Activated CD4-positive, alpha-beta T cell treated with anti-CD3 and anti-CD28 coated beads for 36 hours (primary cell): Measurements from ENCODE around the gene SLC6A6. TPM values are rescaled to one million over a fixed set of nuclear protein-coding genes. Genes with fewer than 3 reads are reported as not detected.
"Not testable (repeated sequence)": the region's sequence is repeated elsewhere in the genome, so short reads cannot be mapped to it uniquely, and the experiment has no call there.

Experiments used
- ATAC-seq: fragments of 200-7000 bp; cut with Tn5 transposase; one replicate; pipeline ENCODE4 v1.10.0; 2021; ENCODE audit warnings: mild to moderate bottlenecking, moderate library complexity
- CTCF ChIA-PET: fragments of 350-600 bp; sonication (Branson Sonifier 250); formaldehyde crosslinking; loops from one replicate; lab custom pipeline; 2021; ENCODE audit warnings: antibody characterized with exemption; lab: Charles Lee
- POLR2A ChIA-PET: fragments of 350-600 bp; sonication (Branson Sonifier 250); formaldehyde crosslinking; loops from one replicate; lab custom pipeline; 2021; ENCODE audit warnings: antibody characterized with exemption, inconsistent platforms; lab: Charles Lee
- DNase-seq: peaks from one replicate; pipeline ENCODE4 v3.0.0-alpha.2; 2020
- H3K27ac Mint-ChIP-seq: one replicate; pipeline ENCODE4 v1.8.0; 2021; ENCODE audit warnings: mixed read lengths
- H3K27me3 Mint-ChIP-seq: one replicate; pipeline ENCODE4 v1.8.0; 2021; ENCODE audit warnings: mixed read lengths
- H3K36me3 Mint-ChIP-seq: one replicate; pipeline ENCODE4 v1.8.0; 2021; ENCODE audit warnings: low read depth, mixed read lengths
- H3K4me1 Mint-ChIP-seq: one replicate; pipeline ENCODE4 v1.8.0; 2021; ENCODE audit warnings: mixed read lengths
- H3K4me3 Mint-ChIP-seq: one replicate; pipeline ENCODE4 v1.8.0; 2021; ENCODE audit warnings: mild to moderate bottlenecking, moderate library complexity, mixed read lengths
- H3K9me3 Mint-ChIP-seq: one replicate; pipeline ENCODE4 v1.8.0; 2021; ENCODE audit warnings: low read depth, mixed read lengths
- intact Hi-C, 2 experiments: fragments of 100-400 bp; cut with DNase I in 1 of 2; cut with micrococcal nuclease in 1 of 2; formaldehyde crosslinking; loops; one replicate each; pipeline versions ENCODE4 v1.14.2 to v1.15.1; 2022 to 2024; cut with DNase I, micrococcal nuclease
- total RNA-seq, 2 experiments: library from RNA; stranded (reverse); gene quantifications; one replicate each; pipeline ENCODE4 v1.2.3, GENCODE V29; 2021

The SLC6A6 gene
- total RNA-seq, 2 experiments from 2014 or later: 51.7 to 54.2 TPM

DNA sequence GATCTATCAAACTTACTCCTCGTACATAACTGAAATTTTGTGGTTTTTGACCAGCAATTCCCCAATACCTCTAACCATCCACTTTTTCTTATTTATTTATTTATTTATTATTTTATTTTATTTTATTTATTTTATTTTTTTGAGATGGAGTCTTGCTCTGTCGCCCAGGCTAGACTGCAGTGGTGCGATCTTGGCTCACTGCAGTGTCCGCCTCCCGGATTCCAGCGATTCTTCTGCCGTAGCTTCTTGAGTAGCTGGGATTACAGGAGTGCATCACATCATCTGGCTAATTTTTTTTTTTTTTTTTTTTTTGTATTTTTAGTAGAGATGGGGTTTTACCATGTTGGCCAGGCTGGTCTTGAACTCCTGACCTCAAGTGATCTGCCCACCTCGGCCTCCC, 35.3 kb downstream of the SLC6A6 start:
- DNase-seq, H3K27me3 Mint-ChIP-seq, POLR2A ChIA-PET, H3K9me3 Mint-ChIP-seq, H3K27ac Mint-ChIP-seq, ATAC-seq, H3K4me3 Mint-ChIP-seq: not testable (repeated sequence)
- H3K4me1 Mint-ChIP-seq: peaks cover 46% of the 10 kb centered on the region
- intact Hi-C loops: loop anchor here in 1 of 2 experiments (10.0 kb wide), 1 partner anchor 1423 kb away; no protein-coding TSS in a partner anchor
- H3K36me3 Mint-ChIP-seq: peaks cover 12% of the 10 kb centered on the region
- CTCF ChIA-PET: interaction anchor here (0.6 to 0.9 kb wide), 2 partner anchors 19 to 21 kb away, joined by 3 read pairs; no protein-coding TSS in a partner anchor

DNA sequence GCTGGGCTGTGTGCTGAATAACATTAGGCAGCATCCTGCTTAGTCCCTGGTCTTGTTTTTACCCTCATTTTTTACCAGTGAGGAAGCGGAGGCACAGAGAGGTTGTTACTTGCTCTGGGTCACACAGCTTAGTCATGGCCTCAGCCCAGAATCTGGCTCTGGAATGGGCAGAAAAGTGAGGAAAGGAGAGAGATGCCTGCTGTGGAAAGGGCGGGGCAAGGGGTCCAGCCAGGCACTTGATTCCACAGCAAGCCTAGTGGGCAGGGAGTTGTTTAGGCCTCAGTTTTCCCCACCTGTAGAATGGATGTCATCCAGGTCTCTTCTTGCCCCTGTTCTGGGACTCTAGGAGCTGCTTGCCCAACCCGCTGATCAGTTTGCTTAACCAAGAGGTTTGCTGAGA, 35.9 kb downstream of the SLC6A6 start:
- H3K27me3 Mint-ChIP-seq: no peaks in the 10 kb centered on the region
- H3K4me3 Mint-ChIP-seq: no peak overlapping the region
- peaks cover 12% of the 10 kb centered on the region for H3K36me3 Mint-ChIP-seq
- ATAC-seq: no peak
- ChIA-PET POLR2A (no interaction called here), CTCF (interaction anchor here (0.6 to 0.7 kb wide), 3 partner anchors 12 to 29 kb away, joined by 3 read pairs; no protein-coding TSS in a partner anchor)
- intact Hi-C loops: loop anchor here in 1 of 2 experiments (10.0 kb wide), 1 partner anchor 1423 kb away; no protein-coding TSS in a partner anchor
- H3K27ac Mint-ChIP-seq: no peak overlapping the region
- no peaks in the 10 kb centered on the region for H3K9me3 Mint-ChIP-seq
- DNase-seq: no peak
- peaks cover 41% of the 10 kb centered on the region for H3K4me1 Mint-ChIP-seq

DNA sequence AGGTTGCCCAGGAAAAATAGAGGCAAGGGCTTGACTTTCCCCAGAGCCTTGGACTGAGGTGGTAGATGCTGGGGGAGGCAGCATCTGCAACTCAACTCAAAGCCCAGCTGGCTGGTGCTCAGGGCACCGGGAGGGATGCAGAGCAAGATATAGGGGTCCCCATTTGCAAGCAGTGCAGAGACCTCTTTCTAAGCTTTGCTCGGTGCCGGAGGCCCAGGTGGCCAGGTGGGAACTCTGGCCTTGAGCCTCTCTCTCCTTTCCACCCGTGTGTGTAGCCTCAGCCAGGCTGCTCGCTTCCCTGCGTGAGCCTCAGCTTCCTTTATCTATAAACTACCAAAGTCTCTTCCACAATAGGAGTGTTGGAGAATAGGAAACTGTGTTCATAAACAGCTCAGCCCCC, 36.5 kb downstream of the SLC6A6 start:
- DNase-seq (no peak), ATAC-seq (no peak)
- H3K4me3 Mint-ChIP-seq: no peak overlapping the region
- ChIA-PET CTCF (interaction anchor here (0.7 kb wide), 1 partner anchor 28 kb away, joined by 3 read pairs; no protein-coding TSS in a partner anchor), POLR2A (no interaction called here)
- no peak overlapping the region for H3K27ac Mint-ChIP-seq
- H3K4me1 Mint-ChIP-seq: peaks cover 35% of the 10 kb centered on the region
- no peaks in the 10 kb centered on the region for H3K27me3 Mint-ChIP-seq
- H3K36me3 Mint-ChIP-seq: peaks cover 12% of the 10 kb centered on the region
- H3K9me3 Mint-ChIP-seq: no peaks in the 10 kb centered on the region
- intact Hi-C loops: loop anchor here in 1 of 2 experiments (10.0 kb wide), 1 partner anchor 1424 kb away; no protein-coding TSS in a partner anchor

DNA sequence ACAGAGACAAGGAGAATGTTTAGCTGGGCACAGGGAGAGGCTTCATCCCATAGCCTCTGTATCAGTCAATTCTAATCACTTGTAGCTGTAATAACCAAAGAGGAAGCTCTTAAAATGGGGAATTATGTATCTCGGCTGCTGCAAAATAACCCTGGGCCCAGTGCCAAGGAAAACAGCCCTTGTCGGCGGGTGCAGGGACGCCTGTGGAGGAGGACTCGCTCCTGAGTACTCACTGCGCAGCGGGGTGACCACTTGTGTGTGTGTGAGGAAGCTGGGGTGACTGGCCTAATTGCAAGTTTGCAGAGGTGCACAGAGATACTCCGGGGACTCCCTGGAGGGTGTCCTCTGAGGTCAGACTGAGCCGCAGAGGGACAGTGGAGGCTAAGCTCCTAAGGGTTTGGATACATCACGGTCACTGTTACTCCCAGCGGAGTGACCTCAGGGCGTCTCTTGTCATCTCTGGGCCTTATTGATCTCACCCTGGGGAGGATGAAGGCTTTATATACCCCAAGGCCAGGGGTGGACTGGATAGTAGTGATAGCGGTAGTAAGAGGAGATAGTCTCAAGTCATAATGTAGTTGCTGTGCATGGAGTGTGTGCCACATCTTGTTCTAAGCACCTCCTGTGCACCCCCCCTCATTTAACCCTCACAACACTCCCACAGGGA, 37.2 kb downstream of the SLC6A6 start:
- Mint-ChIP-seq H3K36me3 (peaks cover 11% of the 10 kb centered on the region), H3K27ac (no peak overlapping the region), H3K4me1 (peaks cover 28% of the 10 kb centered on the region), H3K9me3 (no peaks in the 10 kb centered on the region), H3K4me3 (no peak overlapping the region), H3K27me3 (no peaks in the 10 kb centered on the region)
- POLR2A ChIA-PET: no interaction called here
- CTCF ChIA-PET: interaction anchor here (1.5 kb wide), 1 partner anchor 24 kb away, joined by 3 read pairs; no protein-coding TSS in a partner anchor
- DNase-seq (no peak), ATAC-seq (no peak)
- intact Hi-C loops: loop anchor here in 1 of 2 experiments (10.0 kb wide), 1 partner anchor 1425 kb away; no protein-coding TSS in a partner anchor

GRCh38 chr3:14440168-14440518, 37.7 kb downstream of the SLC6A6 start:
- intact Hi-C loops: no loop called here
- Mint-ChIP-seq H3K27ac (no peak overlapping the region), H3K9me3 (no peaks in the 10 kb centered on the region), H3K4me1 (peaks cover 23% of the 10 kb centered on the region), H3K4me3 (no peak overlapping the region), H3K36me3 (peaks cover 10% of the 10 kb centered on the region), H3K27me3 (no peaks in the 10 kb centered on the region)
- DNase-seq (no peak), ATAC-seq (no peak)
- POLR2A ChIA-PET: no interaction called here
- CTCF ChIA-PET: interaction anchor here (0.7 to 1.5 kb wide), 2 partner anchors 14 to 25 kb away, joined by 3 read pairs; no protein-coding TSS in a partner anchor

DNA sequence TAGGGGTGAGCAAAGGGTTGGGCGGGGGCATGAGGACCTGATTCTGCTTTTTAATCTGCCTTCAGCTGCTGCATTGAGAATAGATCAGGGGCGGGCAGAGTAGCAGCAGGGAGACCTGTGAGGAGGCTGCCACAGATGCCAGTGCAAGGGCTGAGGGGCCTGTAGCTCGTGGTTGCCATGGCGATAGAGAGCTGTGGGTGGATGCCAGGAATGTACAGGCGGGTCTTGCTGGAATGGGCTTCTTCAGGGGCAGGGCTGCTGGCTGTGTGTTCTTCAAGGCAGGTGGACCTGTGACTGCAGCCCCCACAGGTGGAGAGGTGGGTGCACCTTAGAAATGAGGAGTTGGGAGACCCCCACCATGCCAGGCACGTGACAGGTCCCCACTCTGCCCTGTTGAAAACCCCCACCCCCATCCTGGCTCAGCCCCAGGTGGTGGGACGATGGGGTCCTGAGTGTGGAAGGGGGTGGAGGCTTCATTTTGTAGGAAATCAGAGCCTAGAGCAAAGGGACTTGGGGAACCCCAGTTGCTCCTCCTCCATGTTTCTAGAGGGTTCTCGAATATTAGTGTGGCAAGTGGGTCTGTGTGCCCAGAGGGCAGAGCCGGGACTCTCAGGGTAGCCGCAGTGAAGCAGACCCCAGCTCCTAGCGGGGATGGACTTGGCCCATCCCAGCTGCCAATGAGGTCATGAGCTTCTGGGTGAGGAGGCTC, 38.3 kb downstream of the SLC6A6 start:
- Mint-ChIP-seq H3K4me3 (no peak overlapping the region), H3K36me3 (peaks cover 12% of the 10 kb centered on the region), H3K4me1 (peaks cover 18% of the 10 kb centered on the region), H3K9me3 (no peaks in the 10 kb centered on the region), H3K27me3 (no peaks in the 10 kb centered on the region), H3K27ac (no peak overlapping the region)
- CTCF ChIA-PET: interaction anchor here (0.7 to 1.5 kb wide), 2 partner anchors 15 to 26 kb away, joined by 3 read pairs; no protein-coding TSS in a partner anchor
- POLR2A ChIA-PET: no interaction called here
- no peak for ATAC-seq
- no peak for DNase-seq
- intact Hi-C loops: no loop called here

DNA sequence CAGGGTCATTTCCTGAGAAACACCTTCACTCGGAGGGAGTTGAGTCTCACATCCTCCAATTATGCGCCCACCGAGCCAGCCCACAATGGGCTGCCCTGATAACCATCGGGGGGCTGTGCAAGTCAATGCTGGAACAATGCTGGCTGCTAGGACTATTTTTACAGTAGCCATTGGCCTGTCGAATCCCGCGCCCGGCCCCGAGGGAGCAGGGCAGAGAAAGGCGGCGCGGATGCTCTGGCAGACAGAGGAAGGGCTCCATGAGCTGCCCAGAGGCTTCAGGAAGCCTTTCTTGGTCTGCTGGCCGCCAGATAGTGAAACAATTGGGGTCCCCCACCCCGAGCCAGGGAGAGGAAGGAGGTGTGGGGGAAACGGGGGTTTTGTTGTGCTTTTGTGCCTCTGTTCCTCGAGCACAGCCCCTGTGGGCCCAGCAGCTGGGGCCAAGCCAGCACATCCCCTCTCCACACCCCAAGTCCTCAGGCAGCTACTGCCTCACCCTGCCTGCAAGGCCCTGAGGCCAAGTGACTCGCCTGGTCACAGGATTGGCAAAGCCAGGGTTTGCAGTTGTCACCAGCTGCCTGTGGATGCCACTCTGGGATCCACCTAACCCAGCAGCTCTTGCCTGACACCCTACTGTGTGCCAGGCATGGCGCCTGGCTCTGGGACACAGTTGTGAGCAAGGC, 39.0 kb downstream of the SLC6A6 start:
- DNase-seq: no peak
- Mint-ChIP-seq H3K4me3 (no peak overlapping the region), H3K27ac (peak overlapping the region; percentile 55), H3K4me1 (peaks cover 16% of the 10 kb centered on the region), H3K27me3 (no peaks in the 10 kb centered on the region), H3K9me3 (no peaks in the 10 kb centered on the region), H3K36me3 (peaks cover 19% of the 10 kb centered on the region)
- intact Hi-C loops: no loop called here
- ChIA-PET CTCF (interaction anchor here (0.7 to 1.2 kb wide), 3 partner anchors 8 to 238 kb away, joined by 3 read pairs; no protein-coding TSS in a partner anchor), POLR2A (interaction anchor here (0.9 kb wide), 1 partner anchor 10 kb away, joined by 3 read pairs; no protein-coding TSS in a partner anchor)
- no peak for ATAC-seq

GRCh38 chr3:14441920-14442300, 39.5 kb downstream of the SLC6A6 start:
- H3K36me3 Mint-ChIP-seq: peaks cover 21% of the 10 kb centered on the region
- H3K27ac Mint-ChIP-seq: peak overlapping the region; percentile 55
- CTCF ChIA-PET: interaction anchor here (0.7 to 1.2 kb wide), 3 partner anchors 8 to 239 kb away, joined by 3 read pairs; no protein-coding TSS in a partner anchor

DNA sequence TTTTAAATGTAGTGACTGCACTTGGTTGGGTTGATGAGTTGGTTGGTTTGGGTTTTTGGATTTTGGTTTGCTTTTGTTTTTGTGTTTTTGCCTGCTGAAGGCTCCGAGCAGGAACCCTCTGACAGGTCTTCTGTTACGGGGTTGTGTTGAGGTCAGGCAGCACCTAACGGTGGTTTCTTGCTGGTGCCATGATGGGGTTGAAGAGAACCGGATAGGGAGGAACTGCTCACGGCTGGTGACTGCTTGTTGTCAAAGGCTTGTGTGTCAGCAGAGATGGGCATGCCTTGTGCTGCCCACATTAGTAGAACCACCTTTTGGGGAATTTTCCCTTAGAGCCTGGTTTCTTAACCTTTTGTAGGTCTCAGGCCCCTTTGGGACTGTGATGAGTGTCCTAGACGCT, 42.0 kb downstream of the SLC6A6 start:
- peaks cover 45% of the 10 kb centered on the region for H3K36me3 Mint-ChIP-seq
- POLR2A ChIA-PET: no interaction called here
- H3K4me1 Mint-ChIP-seq: peaks cover 19% of the 10 kb centered on the region
- intact Hi-C loops: no loop called here
- DNase-seq (no peak), ATAC-seq (no peak)
- H3K4me3 Mint-ChIP-seq: no peak overlapping the region
- CTCF ChIA-PET: no interaction called here
- H3K27ac Mint-ChIP-seq: no peak overlapping the region
- H3K27me3 Mint-ChIP-seq: no peaks in the 10 kb centered on the region
- H3K9me3 Mint-ChIP-seq: no peaks in the 10 kb centered on the region

More at GRCh38 chr3:14441920-14442300, 39.5 kb downstream of the SLC6A6 start:
- intact Hi-C loops: no loop called here
- Mint-ChIP-seq H3K27me3 (no peaks in the 10 kb centered on the region), H3K4me1 (peaks cover 12% of the 10 kb centered on the region), H3K9me3 (no peaks in the 10 kb centered on the region), H3K4me3 (no peak overlapping the region)
- DNase-seq (no peak), ATAC-seq (no peak)
- POLR2A ChIA-PET: interaction anchor here (0.9 kb wide), 1 partner anchor 10 kb away, joined by 3 read pairs; no protein-coding TSS in a partner anchor

- H3K9me3 Mint-ChIP-seq: no peaks in the 10 kb centered on the region
- H3K27ac Mint-ChIP-seq: no peak overlapping the region
- peaks cover 45% of the 10 kb centered on the region for H3K36me3 Mint-ChIP-seq
Measured at GRCh38 chr3:14445773-14446172, 43.4 kb downstream of the SLC6A6 start.

More at GRCh38 chr3:14445773-14446172, 43.4 kb downstream of the SLC6A6 start:
- peaks cover 10% of the 10 kb centered on the region for H3K4me1 Mint-ChIP-seq
- ChIA-PET CTCF (no interaction called here), POLR2A (no interaction called here)
- DNase-seq (no peak), ATAC-seq (no peak)
- no peaks in the 10 kb centered on the region for H3K27me3 Mint-ChIP-seq
- no peak overlapping the region for H3K4me3 Mint-ChIP-seq
- intact Hi-C loops: no loop called here
